Prostate gland (tissue), 2 donors: ENCODE measurements around the gene BMERB1. TPM values are rescaled to one million over a fixed set of nuclear protein-coding genes. Genes with fewer than 3 reads are reported as not detected.

Source experiments
- DNase-seq: peaks from one replicate; pipeline ENCODE4 v3.0.0-alpha.2; 2019; ENCODE audit warnings: low spot score
- H3K27ac ChIP-seq, 2 donors: fragments of 200-600 bp; sonication (generic); 2 replicates each; pipeline ENCODE4 v1.5.1; 2017 to 2019
- H3K27me3 ChIP-seq: fragments of 200-600 bp; sonication (generic); replicated peaks from 2 replicates; pipeline ENCODE4 v1.5.1; 2019; ENCODE audit not compliant: insufficient read depth
- H3K36me3 ChIP-seq, 2 donors: fragments of 200-600 bp; sonication (generic); 1 replicate in 1 of 2; 2 replicates in 1 of 2; pipeline versions ENCODE4 v1.5.1 to v1.8.1; 2017 to 2019
- H3K4me1 ChIP-seq: fragments of 200-600 bp; sonication (generic); replicated peaks from 2 replicates; pipeline ENCODE4 v1.5.1; 2019
- H3K4me3 ChIP-seq, 2 donors: fragments of 200-600 bp; sonication (generic); 2 replicates each; pipeline ENCODE4 v1.5.1; 2017 to 2019
- H3K9me3 ChIP-seq: fragments of 200-600 bp; sonication (generic); 2 replicates; pipeline ENCODE4 v1.5.1; 2017
- CTCF ChIP-seq, 4 experiments: fragments of 200-600 bp in 2 of 4; fragments of 450-650 bp in 2 of 4; sonication (generic) in 2 of 4; IDR thresholded peaks; 1 replicate in 3 of 4; 2 replicates in 1 of 4; pipeline ENCODE4 v1.5.1; 2016 to 2019; ENCODE audit warnings: antibody characterized with exemption in 4 of 4, mild to moderate bottlenecking in 2 of 4, moderate library complexity in 2 of 4
- POLR2A ChIP-seq: fragments of 450-650 bp; IDR thresholded peaks from one replicate; pipeline ENCODE4 v1.6.1; 2016; ENCODE audit warnings: antibody characterized with exemption, mild to moderate bottlenecking
- POLR2AphosphoS5 ChIP-seq: sonication (generic); formaldehyde crosslinking; IDR thresholded peaks from one replicate; pipeline ENCODE4 v1.6.1; 2017; ENCODE audit warnings: antibody characterized with exemption
- WGBS: methylation state at CpG from one replicate; pipeline ENCODE4 v1.1.5; 2018; 5-methylcytosine and 5-hydroxymethylcytosine counted together
- intact Hi-C: fragments of 100-400 bp; cut with DNase I; formaldehyde crosslinking; loops from one replicate; pipeline ENCODE4 v1.14.2; 2022
- total RNA-seq, 2 donors: library from RNA; depleted of rRNA; stranded (reverse); fragments of >200 nt; gene quantifications; one replicate each; pipeline ENCODE4 v1.1.0, GENCODE V29; 2016

BMERB1 gene
- total RNA-seq, 2 donors from 2014 or later = 49.1 to 51.1 TPM

GRCh38 chr16:15575293-15576049 is 141.1 kb downstream of the BMERB1 start:
- Histone ChIP-seq H3K36me3 (no peaks in the 10 kb centered on the region), H3K4me1 (peaks cover 13% of the 10 kb centered on the region), H3K9me3 (no peaks in the 10 kb centered on the region), H3K27me3 (no peaks in the 10 kb centered on the region), H3K27ac (peak overlapping the region; percentile 73 to 75), H3K4me3 (no peak overlapping the region)
- 93% methylated on average over 4 of the region's 4 CpGs for WGBS
- DNase-seq = no peak
- TF ChIP-seq CTCF (IDR thresholded peaks at IDR 0.05) (no peak), POLR2A (no peak)
- intact Hi-C loops = no loop called here

GRCh38 chr16:15576960-15577958 is 142.9 kb downstream of the BMERB1 start:
- Histone ChIP-seq H3K9me3 (no peaks in the 10 kb centered on the region), H3K27ac (peak overlapping the region; percentile 73 to 75), H3K4me3 (no peak overlapping the region), H3K27me3 (no peaks in the 10 kb centered on the region), H3K36me3 (no peaks in the 10 kb centered on the region), H3K4me1 (peaks cover 13% of the 10 kb centered on the region)
- 66% methylated on average over 20 of the region's 20 CpGs for WGBS
- intact Hi-C loops = no loop called here
- DNase-seq = peak; percentile 65
- TF ChIP-seq POLR2AphosphoS5 (peak; percentile 65), POLR2A (no peak)

GRCh38 chr16:15578824-15579223 is 144.4 kb downstream of the BMERB1 start:
- Histone ChIP-seq H3K9me3 (no peaks in the 10 kb centered on the region), H3K4me3 (no peak overlapping the region), H3K4me1 (peaks cover 13% of the 10 kb centered on the region), H3K27me3 (no peaks in the 10 kb centered on the region), H3K27ac (no peak overlapping the region), H3K36me3 (no peaks in the 10 kb centered on the region)
- 98% methylated on average over 4 of the region's 4 CpGs for WGBS
- intact Hi-C loops = no loop called here
- no peak for DNase-seq
- no peak for TF ChIP-seq POLR2AphosphoS5
- TF ChIP-seq CTCF (IDR thresholded peaks at IDR 0.05) = no peak
- no peak for TF ChIP-seq POLR2A

- DNase-seq = no peak
- Histone ChIP-seq H3K27ac (no peak overlapping the region), H3K4me1 (peaks cover 11% of the 10 kb centered on the region), H3K9me3 (no peaks in the 10 kb centered on the region), H3K4me3 (no peak overlapping the region), H3K36me3 (no peaks in the 10 kb centered on the region), H3K27me3 (no peaks in the 10 kb centered on the region)
- 88% methylated on average over 10 of the region's 10 CpGs for WGBS
- intact Hi-C loops = no loop called here
- TF ChIP-seq CTCF (IDR thresholded peaks at IDR 0.05) = no peak
- no peak for TF ChIP-seq POLR2AphosphoS5
- no peak for TF ChIP-seq POLR2A
Observed at GRCh38 chr16:15581127-15581815, 146.9 kb downstream of the BMERB1 start.

GRCh38 chr16:15583526-15583925 is 149.1 kb downstream of the BMERB1 start:
- DNase-seq = no peak
- Histone ChIP-seq H3K9me3 (no peaks in the 10 kb centered on the region), H3K36me3 (no peaks in the 10 kb centered on the region), H3K27me3 (no peaks in the 10 kb centered on the region), H3K4me1 (no peaks in the 10 kb centered on the region), H3K27ac (no peak overlapping the region), H3K4me3 (no peak overlapping the region)
- no peak for TF ChIP-seq POLR2A
- no peak for TF ChIP-seq POLR2AphosphoS5
- no peak for TF ChIP-seq CTCF (IDR thresholded peaks at IDR 0.05)
- intact Hi-C loops = no loop called here
- 90% methylated on average over 4 of the region's 4 CpGs for WGBS
